Keratinocyte (primary cell): ENCODE data around the gene MEGF10.

Experiments
- EZH2 ChIP-seq: IDR thresholded peaks from one replicate; pipeline ENCODE4 v1.6.1; 2012; ENCODE audit warnings: inconsistent platforms, mild to moderate bottlenecking, low read length, moderate library complexity
- TF ChIP-seq, protein P1 (sequence below), 3 experiments: IDR thresholded peaks in 1 of 3; conservative IDR thresholded peaks in 1 of 3; optimal IDR thresholded peaks in 1 of 3; 2 replicates in 2 of 3; 3 replicates in 1 of 3; pipeline versions ENCODE3 to v1.5.1; 2011; ENCODE audit warnings: low read length in 3 of 3, mild to moderate bottlenecking in 3 of 3, moderate library complexity in 2 of 3, control low read depth in 1 of 3, inconsistent platforms in 1 of 3; ENCODE audit not compliant: insufficient read depth in 2 of 3; ENCODE audit errors: extremely low read depth in 1 of 3

- TF ChIP-seq, protein P1, sequence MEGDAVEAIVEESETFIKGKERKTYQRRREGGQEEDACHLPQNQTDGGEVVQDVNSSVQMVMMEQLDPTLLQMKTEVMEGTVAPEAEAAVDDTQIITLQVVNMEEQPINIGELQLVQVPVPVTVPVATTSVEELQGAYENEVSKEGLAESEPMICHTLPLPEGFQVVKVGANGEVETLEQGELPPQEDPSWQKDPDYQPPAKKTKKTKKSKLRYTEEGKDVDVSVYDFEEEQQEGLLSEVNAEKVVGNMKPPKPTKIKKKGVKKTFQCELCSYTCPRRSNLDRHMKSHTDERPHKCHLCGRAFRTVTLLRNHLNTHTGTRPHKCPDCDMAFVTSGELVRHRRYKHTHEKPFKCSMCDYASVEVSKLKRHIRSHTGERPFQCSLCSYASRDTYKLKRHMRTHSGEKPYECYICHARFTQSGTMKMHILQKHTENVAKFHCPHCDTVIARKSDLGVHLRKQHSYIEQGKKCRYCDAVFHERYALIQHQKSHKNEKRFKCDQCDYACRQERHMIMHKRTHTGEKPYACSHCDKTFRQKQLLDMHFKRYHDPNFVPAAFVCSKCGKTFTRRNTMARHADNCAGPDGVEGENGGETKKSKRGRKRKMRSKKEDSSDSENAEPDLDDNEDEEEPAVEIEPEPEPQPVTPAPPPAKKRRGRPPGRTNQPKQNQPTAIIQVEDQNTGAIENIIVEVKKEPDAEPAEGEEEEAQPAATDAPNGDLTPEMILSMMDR (optimal IDR thresholded peaks at IDR 0.05 in 1 of 3, IDR thresholded peaks at IDR 0.05 in 1 of 3, conservative IDR thresholded peaks at IDR 0.05 in 1 of 3; ENCODE audit: extremely low read depth in 1 of 3, insufficient read depth in 2 of 3, low read length in 3 of 3) = no peak
- no peak for TF ChIP-seq EZH2
Observed at GRCh38 chr5:127452626-127453025, 162.0 kb downstream of the MEGF10 start.
